Fibroblast of the aortic adventitia (primary cell): Measurements from ENCODE around the gene CPA5. TPM values are rescaled to one million over a fixed set of nuclear protein-coding genes. Genes with fewer than 3 reads are reported as not detected.

Experiments
- DNase-seq: peaks from one replicate; pipeline ENCODE4 v3.0.0-alpha.2; 2010; ENCODE audit warnings: low read depth
- H3K4me3 ChIP-seq: 2 replicates; pipeline ENCODE4 v1.5.1; 2011; ENCODE audit warnings: low read depth, mild to moderate bottlenecking, control low read depth, low read length, moderate library complexity
- CTCF ChIP-seq: IDR thresholded peaks from 2 replicates; pipeline ENCODE4 v1.5.1; 2011; ENCODE audit warnings: mild to moderate bottlenecking, low read length, control low read depth, inconsistent platforms; ENCODE audit not compliant: insufficient read depth
- total RNA-seq: library from RNA; depleted of rRNA; stranded (reverse); fragments of >200 nt; gene quantifications from 2 replicates; pipeline ENCODE4 v1.2.3, GENCODE V29; 2012; ENCODE audit warnings: low replicate concordance

CPA5 gene
- total RNA-seq, 1 donor, result 0.09 TPM

- H3K4me3 ChIP-seq, result no peak overlapping the region
- TF ChIP-seq CTCF, result no peak
- no peak for DNase-seq
Observed at GRCh38 chr7:130405003-130405402, 60.4 kb downstream of the CPA5 start.

GRCh38 chr7:130409067-130409711 lies 64.6 kb downstream of the CPA5 start:
- H3K4me3 ChIP-seq, result no peak overlapping the region
- peak; percentile 31 for DNase-seq
- TF ChIP-seq CTCF, result no peak

GRCh38 chr7:130409712-130410072 lies 65.1 kb downstream of the CPA5 start:
- no peak for TF ChIP-seq CTCF
- no peak overlapping the region for H3K4me3 ChIP-seq
- DNase-seq, result no peak

GRCh38 chr7:130410868-130411541 lies 66.4 kb downstream of the CPA5 start:
- DNase-seq, result no peak
- H3K4me3 ChIP-seq, result no peak overlapping the region
- TF ChIP-seq CTCF, result no peak

- no peak overlapping the region for H3K4me3 ChIP-seq
- no peak for DNase-seq
- TF ChIP-seq CTCF, result no peak
Observed at GRCh38 chr7:130413201-130413600, 68.6 kb downstream of the CPA5 start.

- H3K4me3 ChIP-seq, result no peak overlapping the region
- TF ChIP-seq CTCF, result no peak
- no peak for DNase-seq
Observed at GRCh38 chr7:130415006-130415405, 70.4 kb downstream of the CPA5 start.

GRCh38 chr7:130417213-130417612 lies 72.6 kb downstream of the CPA5 start:
- no peak for TF ChIP-seq CTCF
- H3K4me3 ChIP-seq, result no peak overlapping the region
- DNase-seq, result no peak
